Smooth muscle cell (in vitro differentiated cells): ENCODE measurements around the gene TMEM240. TPM values are rescaled to one million over a fixed set of nuclear protein-coding genes. Genes with fewer than 3 reads are reported as not detected.

Experiments used
- DNase-seq: peaks from one replicate; lab custom pipeline; 2025; ENCODE audit not compliant: unreplicated experiment; lab: John Stamatoyannopoulos, UW
- H2AFZ ChIP-seq: fragments of 200-600 bp; sonication (generic); 2 replicates; pipeline ENCODE4 v1.6.0; 2016; ENCODE audit warnings: antibody characterized with exemption, low read depth, mild to moderate bottlenecking
- H3F3A ChIP-seq: fragments of 200-600 bp; sonication (generic); 2 replicates; pipeline ENCODE4 v1.6.0; 2017; ENCODE audit warnings: antibody characterized with exemption, low read depth
- H3K27ac ChIP-seq: fragments of 200-600 bp; sonication (generic); 2 replicates; pipeline ENCODE4 v1.5.1; 2016; ENCODE audit warnings: low read depth, mild to moderate bottlenecking
- H3K27me3 ChIP-seq: fragments of 200-600 bp; sonication (generic); 2 replicates; pipeline ENCODE4 v1.6.1; 2016; ENCODE audit warnings: low read depth, mild to moderate bottlenecking
- H3K36me3 ChIP-seq: fragments of 200-600 bp; sonication (generic); 2 replicates; pipeline ENCODE4 v1.5.1; 2016; ENCODE audit warnings: low read depth
- H3K4me1 ChIP-seq: fragments of 200-600 bp; sonication (generic); 2 replicates; pipeline ENCODE4 v1.5.1; 2016; ENCODE audit warnings: low read depth
- H3K4me2 ChIP-seq: fragments of 200-600 bp; sonication (generic); 2 replicates; pipeline ENCODE4 v1.6.0; 2016; ENCODE audit warnings: mild to moderate bottlenecking
- H3K4me3 ChIP-seq: fragments of 200-600 bp; sonication (generic); 2 replicates; pipeline ENCODE4 v1.5.1; 2016; ENCODE audit warnings: mild to moderate bottlenecking
- H3K79me2 ChIP-seq: fragments of 200-600 bp; sonication (generic); 2 replicates; pipeline ENCODE4 v1.6.0; 2016; ENCODE audit warnings: low read depth, mild to moderate bottlenecking
- H3K9ac ChIP-seq: fragments of 200-600 bp; sonication (generic); 2 replicates; pipeline ENCODE4 v1.6.0; 2016; ENCODE audit warnings: low read depth
- H3K9me3 ChIP-seq: fragments of 200-600 bp; sonication (generic); replicated peaks from 2 replicates; pipeline ENCODE4 v1.5.1; 2016; ENCODE audit warnings: low read depth
- H4K20me1 ChIP-seq: fragments of 200-600 bp; sonication (generic); 2 replicates; pipeline ENCODE4 v1.6.0; 2016; ENCODE audit warnings: low read depth
- CTCF ChIP-seq: fragments of 200-600 bp; sonication (generic); IDR thresholded peaks from 2 replicates; pipeline ENCODE4 v1.5.1; 2017; ENCODE audit warnings: borderline replicate concordance, mild to moderate bottlenecking, antibody characterized with exemption; ENCODE audit not compliant: insufficient read depth, poor library complexity, severe bottlenecking
- WGBS: methylation state at CpG from one replicate; pipeline ENCODE4 v1.1.7; 2016; ENCODE audit warnings: low lambda C conversion rate; 5-methylcytosine and 5-hydroxymethylcytosine counted together
- polyA plus RNA-seq: library from polyadenylated mRNA; unstranded; fragments of >200 nt; fragmentation: Nextera tagmentation; extraction: Ambion mirVana; gene quantifications from 2 replicates; pipeline ENCODE4 v1.2.1, GENCODE V29; 2016
- total RNA-seq: library from RNA; depleted of rRNA; stranded (reverse); fragments of >200 nt; gene quantifications from 2 replicates; pipeline ENCODE4 v1.2.3, GENCODE V29; 2014

The TMEM240 gene
- total and polyA plus RNA-seq, 2 experiments from 2014 or later: 2.7 to 12.2 TPM

- 97% methylated on average over 21 of the region's 21 CpGs for WGBS
- DNase-seq: no peak
- H3F3A ChIP-seq: peaks cover 5% of the 10 kb centered on the region
- no peaks in the 10 kb centered on the region for H3K36me3 ChIP-seq
- no peak overlapping the region for H3K4me2 ChIP-seq
- no peak overlapping the region for H3K4me3 ChIP-seq
- no peaks in the 10 kb centered on the region for H3K27me3 ChIP-seq
- TF ChIP-seq CTCF: no peak
- no peak overlapping the region for H3K9ac ChIP-seq
- peaks cover 96% of the 10 kb centered on the region for H4K20me1 ChIP-seq
- H3K27ac ChIP-seq: no peak overlapping the region
- no peaks in the 10 kb centered on the region for H3K9me3 ChIP-seq
- H2AFZ ChIP-seq: no peak overlapping the region
- no peaks in the 10 kb centered on the region for H3K4me1 ChIP-seq
- H3K79me2 ChIP-seq: peaks cover 65% of the 10 kb centered on the region
These were observed 22.3 kb upstream of the TMEM240 start for GRCh38 chr1:1562556-1563195.

- H3K4me2 ChIP-seq: no peak overlapping the region
- H2AFZ ChIP-seq: no peak overlapping the region
- peaks cover 5% of the 10 kb centered on the region for H3F3A ChIP-seq
- 97% methylated on average over 15 of the region's 15 CpGs for WGBS
- DNase-seq: no peak
- peaks cover 96% of the 10 kb centered on the region for H4K20me1 ChIP-seq
- H3K9me3 ChIP-seq: no peaks in the 10 kb centered on the region
- no peak overlapping the region for H3K27ac ChIP-seq
- peaks cover 58% of the 10 kb centered on the region for H3K79me2 ChIP-seq
- H3K27me3 ChIP-seq: no peaks in the 10 kb centered on the region
- no peak overlapping the region for H3K4me3 ChIP-seq
- no peaks in the 10 kb centered on the region for H3K4me1 ChIP-seq
- no peak for TF ChIP-seq CTCF
- no peak overlapping the region for H3K9ac ChIP-seq
- H3K36me3 ChIP-seq: no peaks in the 10 kb centered on the region
These were observed 21.5 kb upstream of the TMEM240 start for GRCh38 chr1:1561801-1562470.

- no peak overlapping the region for H3K4me3 ChIP-seq
- no peak for TF ChIP-seq CTCF
- H2AFZ ChIP-seq: no peak overlapping the region
- no peak for DNase-seq
- peaks cover 96% of the 10 kb centered on the region for H4K20me1 ChIP-seq
- H3K4me2 ChIP-seq: no peak overlapping the region
- peaks cover 5% of the 10 kb centered on the region for H3F3A ChIP-seq
- H3K9me3 ChIP-seq: no peaks in the 10 kb centered on the region
- 97% methylated on average over 9 of the region's 9 CpGs for WGBS
- H3K27ac ChIP-seq: no peak overlapping the region
- H3K79me2 ChIP-seq: peaks cover 49% of the 10 kb centered on the region
- no peaks in the 10 kb centered on the region for H3K27me3 ChIP-seq
- no peaks in the 10 kb centered on the region for H3K36me3 ChIP-seq
- H3K4me1 ChIP-seq: no peaks in the 10 kb centered on the region
- H3K9ac ChIP-seq: no peak overlapping the region
These were observed 19.8 kb upstream of the TMEM240 start for GRCh38 chr1:1560178-1560577.
